ENCODE measurements around the gene RBCK1. TPM values are rescaled to one million over a fixed set of nuclear protein-coding genes. Genes with fewer than 3 reads are reported as not detected.

The RBCK1 gene
- total and polyA plus RNA-seq, 9 of the 15 experiments (the other 6 are each of a cell fraction or from before 2014, with no cell fraction given) = 5.9 to 59.3 (median 26.5) TPM

GRCh38 chr20:380763-381580 lies 27.1 kb upstream of the RBCK1 start (continued):
- peak; percentile 35; the same call in 1 of the 2 replicates for TF ChIP-seq ATF6 (CRISPR knock-in tag; IDR thresholded peaks at IDR 0.05)
- TF ChIP-seq UBTF (IDR thresholded peaks at IDR 0.05; ENCODE audit: borderline replicate concordance in 1 of 2, low read depth in 2 of 2, low read length in 2 of 2) = peak; percentile 85 to 91; a peak in 3 of 4 replicates
- TF ChIP-seq PATZ1 (CRISPR knock-in tag; IDR thresholded peaks at IDR 0.05; ENCODE audit: borderline replicate concordance) = no peak
- no peak for TF ChIP-seq TSC22D4 (tag; IDR thresholded peaks at IDR 0.05)
- TF ChIP-seq SRSF7 (optimal IDR thresholded peaks at IDR 0.05; ENCODE audit: low read depth, low read length) = no peak
- TF ChIP-seq ZNF324 (CRISPR knock-in tag; IDR thresholded peaks at IDR 0.05) = no peak
- peak; percentile 31; the same call in 1 of the 2 replicates for TF ChIP-seq KLF16 (IDR thresholded peaks at IDR 0.05)
- 0 out of 2 replicates have a peak, but pooled peaks have one; percentile 22 for TF ChIP-seq ZNF609 (CRISPR knock-in tag; IDR thresholded peaks at IDR 0.05; ENCODE audit: borderline replicate concordance)
- no peak for TF ChIP-seq FOXO4 (CRISPR knock-in tag; IDR thresholded peaks at IDR 0.05)
- no peak for TF ChIP-seq ZNF589 (CRISPR knock-in tag; IDR thresholded peaks at IDR 0.05; ENCODE audit: low read depth)
- TF ChIP-seq BCL6 (CRISPR knock-in tag; IDR thresholded peaks at IDR 0.05) = no peak
- TF ChIP-seq GABPA (tag; conservative IDR thresholded peaks at IDR 0.05; ENCODE audit: low read depth) = peak; percentile 85
- no peak for TF ChIP-seq ZNF12 (CRISPR knock-in tag; IDR thresholded peaks at IDR 0.05)
